H1 (cell line): ENCODE data around the gene THADA. TPM values are rescaled to one million over a fixed set of nuclear protein-coding genes. Genes with fewer than 3 reads are reported as not detected.

Experiments used
- CTCF ChIA-PET: fragments of 300-600 bp; sonication (Branson Sonifier 250); formaldehyde crosslinking; loops from one replicate; lab custom pipeline; 2021; ENCODE audit not compliant: partially characterized antibody; lab: Charles Lee
- POLR2A ChIA-PET: fragments of 300-600 bp; sonication (Branson Sonifier 250); formaldehyde crosslinking; loops from one replicate; lab custom pipeline; 2021; ENCODE audit warnings: inconsistent platforms; ENCODE audit not compliant: partially characterized antibody; lab: Charles Lee
- DNase-seq, 2 experiments: peaks; one replicate each; pipeline versions ENCODE4 v3.0.0 to v3.0.0-alpha.2; 2010 to 2022; ENCODE audit warnings: low spot score in 2 of 2, low read depth in 1 of 2, mixed read lengths in 1 of 2
- FAIRE-seq: peaks from 2 replicates; lab custom pipeline; 2011; peaks lifted over from hg19 to GRCh38; lab: Jason Lieb, UNC
- H2AFZ ChIP-seq: 2 replicates; pipeline ENCODE4 v1.8.1; 2012; ENCODE audit warnings: low read length, inconsistent platforms
- H2AK5ac ChIP-seq: 2 replicates; pipeline ENCODE4 v1.6.1; 2013; ENCODE audit warnings: low read depth, low read length
- H2BK120ac ChIP-seq: replicated peaks from 2 replicates; pipeline ENCODE3; 2013; ENCODE audit warnings: low read depth, low read length, inconsistent platforms
- H2BK12ac ChIP-seq: 2 replicates; pipeline ENCODE4 v1.6.1; 2013; ENCODE audit warnings: low read depth, low read length
- H2BK15ac ChIP-seq: 2 replicates; pipeline ENCODE4 v1.6.1; 2013; ENCODE audit warnings: low read length
- H2BK20ac ChIP-seq: 2 replicates; pipeline ENCODE4 v1.6.1; 2013; ENCODE audit warnings: low read length
- H2BK5ac ChIP-seq: 2 replicates; pipeline ENCODE4 v1.6.1; 2013; ENCODE audit warnings: low read depth, low read length
- H3K14ac ChIP-seq: 2 replicates; pipeline ENCODE4 v1.6.1; 2013; ENCODE audit warnings: inconsistent platforms; ENCODE audit not compliant: insufficient read length
- H3K18ac ChIP-seq: 2 replicates; pipeline ENCODE4 v1.6.1; 2013; ENCODE audit warnings: low read length; ENCODE audit errors: extremely low read depth
- H3K23ac ChIP-seq: 2 replicates; pipeline ENCODE4 v1.6.1; 2013; ENCODE audit warnings: inconsistent platforms; ENCODE audit not compliant: insufficient read length
- H3K23me2 ChIP-seq: 2 replicates; pipeline ENCODE4 v1.6.1; 2013; ENCODE audit warnings: low read depth, low read length
- H3K27ac ChIP-seq: 2 replicates; pipeline ENCODE4 v1.6.1; 2011; ENCODE audit warnings: low read depth, low read length, inconsistent platforms
- H3K27me3 ChIP-seq, 4 experiments: replicated peaks in 1 of 4; 1 replicate in 1 of 4; 2 replicates in 3 of 4; pipeline versions ENCODE4 v1.6.1 to v1.8.1; 2011 to 2013; ENCODE audit warnings: low read length in 3 of 4, mild to moderate bottlenecking in 3 of 4, inconsistent platforms in 2 of 4, mixed read lengths in 2 of 4, moderate library complexity in 1 of 4; ENCODE audit not compliant: control insufficient read depth in 3 of 4, insufficient read depth in 3 of 4; ENCODE audit errors: extremely low read depth in 1 of 4
- H3K36me3 ChIP-seq, 4 experiments: 2 replicates each; pipeline versions ENCODE4 v1.6.1 to v1.8.1; 2011 to 2013; ENCODE audit warnings: mild to moderate bottlenecking in 4 of 4, low read length in 3 of 4, moderate library complexity in 2 of 4, control low read depth in 1 of 4, inconsistent platforms in 1 of 4; ENCODE audit not compliant: insufficient read depth in 4 of 4, control insufficient read depth in 2 of 4
- H3K4ac ChIP-seq: replicated peaks from 2 replicates; pipeline ENCODE3; 2013; ENCODE audit warnings: low read length, low read depth, mixed read lengths, inconsistent platforms; ENCODE audit not compliant: insufficient read length
- H3K4me1 ChIP-seq, 4 experiments: replicated peaks in 1 of 4; 1 replicate in 1 of 4; 2 replicates in 3 of 4; pipeline versions ENCODE4 v1.6.1 to v1.8.1; 2011 to 2013; ENCODE audit warnings: low read length in 3 of 4, inconsistent platforms in 2 of 4, mixed read lengths in 1 of 4; ENCODE audit not compliant: insufficient read depth in 4 of 4, control insufficient read depth in 3 of 4
- H3K4me2 ChIP-seq, 2 experiments: 2 replicates each; pipeline versions ENCODE4 v1.6.1 to v1.8.1; 2011 to 2013; ENCODE audit warnings: low read depth in 2 of 2, low read length in 2 of 2, control low read depth in 1 of 2, inconsistent platforms in 1 of 2, mild to moderate bottlenecking in 1 of 2; ENCODE audit not compliant: insufficient read depth in 1 of 2
- H3K4me3 ChIP-seq, 4 experiments: fragments of 200-600, 300-600 bp in 1 of 4; sonication (generic), shearing (Covaris generic), sonication (Bioruptor Twin) in 1 of 4; 2 replicates each; pipeline versions ENCODE4 v1.5.1 to v1.8.1; 2011 to 2016; ENCODE audit warnings: low read length in 4 of 4, low read depth in 3 of 4, control low read depth in 2 of 4, inconsistent platforms in 2 of 4, mild to moderate bottlenecking in 2 of 4, mixed read lengths in 1 of 4, moderate library complexity in 1 of 4; ENCODE audit not compliant: insufficient read depth in 2 of 4; ENCODE audit errors: extremely low read depth in 1 of 4
- H3K56ac ChIP-seq: replicated peaks from 2 replicates; pipeline ENCODE3; 2013; ENCODE audit warnings: low read depth, mild to moderate bottlenecking, mixed read lengths, low read length, inconsistent platforms; ENCODE audit not compliant: insufficient read length
- H3K79me1 ChIP-seq: 2 replicates; pipeline ENCODE4 v1.6.1; 2013; ENCODE audit warnings: low read depth, low read length, control low read depth
- H3K79me2 ChIP-seq, 2 experiments: 2 replicates each; pipeline versions ENCODE4 v1.6.1 to v1.8.1; 2012 to 2013; ENCODE audit warnings: low read length in 2 of 2, mild to moderate bottlenecking in 2 of 2, inconsistent platforms in 1 of 2; ENCODE audit not compliant: insufficient read depth in 2 of 2, control insufficient read depth in 1 of 2
- H3K9ac ChIP-seq, 4 experiments: replicated peaks in 1 of 4; 1 replicate in 1 of 4; 2 replicates in 3 of 4; pipeline versions ENCODE4 v1.6.1 to v1.8.1; 2011 to 2013; ENCODE audit warnings: low read depth in 3 of 4, low read length in 3 of 4, control low read depth in 2 of 4, mild to moderate bottlenecking in 2 of 4, moderate library complexity in 2 of 4, inconsistent platforms in 1 of 4; ENCODE audit errors: extremely low read depth in 1 of 4
- H3K9me3 ChIP-seq, 2 experiments: 2 replicates each; pipeline versions ENCODE4 v1.6.1 to v1.8.1; 2012 to 2013; ENCODE audit warnings: mild to moderate bottlenecking in 2 of 2, moderate library complexity in 2 of 2, control low read depth in 1 of 2, inconsistent platforms in 1 of 2, low read depth in 1 of 2, low read length in 1 of 2, mixed read lengths in 1 of 2; ENCODE audit not compliant: insufficient read depth in 2 of 2
- H4K20me1 ChIP-seq, 2 experiments: replicated peaks in 1 of 2; 2 replicates each; pipeline versions ENCODE3 to v1.8.1; 2011 to 2013; ENCODE audit warnings: inconsistent platforms in 2 of 2, low read length in 2 of 2, mild to moderate bottlenecking in 1 of 2; ENCODE audit not compliant: insufficient read depth in 2 of 2, control insufficient read depth in 1 of 2
- H4K5ac ChIP-seq: 2 replicates; pipeline ENCODE4 v1.6.1; 2013; ENCODE audit warnings: low read length, low read depth, mixed read lengths, inconsistent platforms; ENCODE audit not compliant: insufficient read length
- H4K8ac ChIP-seq: 2 replicates; pipeline ENCODE4 v1.8.0; 2013; ENCODE audit warnings: mild to moderate bottlenecking, moderate library complexity, low read length, inconsistent platforms; ENCODE audit not compliant: insufficient read depth; ENCODE audit errors: extremely low read depth
- H4K91ac ChIP-seq: replicated peaks from 2 replicates; pipeline ENCODE3; 2013; ENCODE audit warnings: low read length, mixed read lengths, inconsistent platforms; ENCODE audit not compliant: insufficient read length
- CBX8 ChIP-seq: fragments of 300-800, 300-1000 bp; sonication (generic); IDR thresholded peaks from 2 replicates; pipeline ENCODE4 v1.7.1; 2016; ENCODE audit warnings: low read depth, low read length, borderline replicate concordance
- E2F6 ChIP-seq: IDR thresholded peaks from 2 replicates; pipeline ENCODE4 v1.6.1; 2012; ENCODE audit warnings: inconsistent platforms
- EP300 ChIP-seq, 2 experiments: IDR thresholded peaks; 1 replicate in 1 of 2; 2 replicates in 1 of 2; pipeline ENCODE4 v1.6.1; 2011 to 2012; ENCODE audit warnings: low read depth in 2 of 2, low read length in 2 of 2, mild to moderate bottlenecking in 2 of 2, borderline replicate concordance in 1 of 2, inconsistent platforms in 1 of 2, moderate library complexity in 1 of 2
- GTF2F1 ChIP-seq: IDR thresholded peaks from 2 replicates; pipeline ENCODE4 v1.6.1; 2012; ENCODE audit warnings: low read depth, low read length, improper control_type of control experiment, borderline replicate concordance
- JUND ChIP-seq: IDR thresholded peaks from 2 replicates; pipeline ENCODE4 v1.6.1; 2011; ENCODE audit warnings: mild to moderate bottlenecking, improper control_type of control experiment, low read length
- KDM5A ChIP-seq: fragments of 200-600 bp; IDR thresholded peaks from 2 replicates; pipeline ENCODE4 v1.7.1; 2012; ENCODE audit warnings: mild to moderate bottlenecking, low read length, inconsistent platforms, mixed read lengths
- NANOG ChIP-seq: IDR thresholded peaks from 2 replicates; pipeline ENCODE4 v1.6.1; 2011; ENCODE audit warnings: low read length, low read depth, mild to moderate bottlenecking, inconsistent platforms; ENCODE audit not compliant: insufficient read depth, poor library complexity, severe bottlenecking
- TAF1 ChIP-seq: IDR thresholded peaks from 2 replicates; pipeline ENCODE4 v1.6.1; 2011; ENCODE audit warnings: mild to moderate bottlenecking, low read depth, low read length
- WGBS, 2 experiments: shearing (Covaris generic) in 1 of 2; methylation state at CpG; one replicate each; pipeline versions ENCODE4 v1.1.6 to v1.1.7; 2013 to 2015; ENCODE audit warnings: low lambda C conversion rate in 2 of 2, mixed read lengths in 2 of 2, inconsistent platforms in 1 of 2, low coverage in 1 of 2, missing lambda C conversion rate in 1 of 2; ENCODE audit not compliant: insufficient replicate concordance in 2 of 2, insufficient coverage in 1 of 2, insufficient read length in 1 of 2; ENCODE audit errors: extremely low coverage in 1 of 2, missing lambda C conversion rate in 1 of 2; 5-methylcytosine and 5-hydroxymethylcytosine counted together
- polyA plus RNA-seq, 7 experiments: library from polyadenylated mRNA; depleted of rRNA in 3 of 7; stranded (reverse) in 5 of 7; unstranded in 2 of 7; fragments of >200 nt in 5 of 7; fragments of 200-250 nt in 2 of 7; gene quantifications; 1 replicate in 5 of 7; 2 replicates in 1 of 7; 4 replicates in 1 of 7; pipeline versions ENCODE4 v1.2.1 to v1.2.3, GENCODE V29; 2011 to 2013; ENCODE audit warnings: missing spikeins in 2 of 7, mixed read lengths in 2 of 7
- total RNA-seq: library from RNA; stranded (reverse); fragmentation: NEBNext Ultra II Directional; extraction: Animal tissue kit (Norgen Biotek cat#: 25700); gene quantifications from 2 replicates; pipeline ENCODE4 v1.2.1, GENCODE V29; 2021
- TF ChIP-seq, protein P1 (sequence below), 3 experiments: IDR thresholded peaks; 1 replicate in 2 of 3; 2 replicates in 1 of 3; pipeline versions ENCODE4 v1.5.1 to v1.6.1; 2011; ENCODE audit warnings: low read length in 3 of 3, mild to moderate bottlenecking in 3 of 3, inconsistent platforms in 2 of 3, low read depth in 1 of 3, moderate library complexity in 1 of 3; ENCODE audit not compliant: insufficient read depth in 1 of 3; ENCODE audit errors: control extremely low read depth in 1 of 3

Gene THADA
- total and polyA plus RNA-seq, 2 of the 8 experiments (the other 6 are each of a cell fraction or from before 2014, with no cell fraction given), result 22.4 to 26.8 TPM

DNA sequence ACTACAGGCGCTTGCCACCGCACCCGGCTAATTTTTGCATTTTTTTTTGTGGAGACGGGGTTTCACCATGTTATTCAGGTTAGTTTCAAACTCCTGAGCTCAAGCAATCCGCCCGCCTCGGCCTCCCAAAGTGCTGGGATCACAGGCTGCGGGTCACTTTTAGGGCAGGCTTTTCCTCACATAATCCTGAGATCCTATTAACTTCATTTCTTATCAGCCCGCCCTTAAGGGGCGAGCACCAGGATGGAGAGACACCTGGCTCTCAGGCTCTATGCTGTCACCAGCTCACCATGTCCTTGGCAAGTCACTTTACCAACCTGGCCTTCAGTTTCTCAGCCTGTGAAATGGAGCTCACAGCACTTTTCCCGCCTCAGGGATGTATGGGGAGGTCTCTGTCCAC is 392.5 kb downstream of the THADA start:
- H3K79me1 ChIP-seq, result no peaks in the 10 kb centered on the region
- no peaks in the 10 kb centered on the region; the same call in 1 of the 2 replicates for H3K23me2 ChIP-seq
- no peaks in the 10 kb centered on the region for H4K20me1 ChIP-seq
- no peak overlapping the region for H4K5ac ChIP-seq
- no peak overlapping the region for H4K91ac ChIP-seq
- H3K9me3 ChIP-seq, result no peaks in the 10 kb centered on the region
- H3K79me2 ChIP-seq, result no peaks in the 10 kb centered on the region
- no peak overlapping the region for H2AK5ac ChIP-seq
- H3K9ac ChIP-seq, result no peak overlapping the region
- no peak overlapping the region for H3K23ac ChIP-seq
- H2BK12ac ChIP-seq, result 0 out of 2 replicates have a peak overlapping the region, but pooled peaks have one; percentile 17
- H3K18ac ChIP-seq, result no peak overlapping the region
- H3K4me1 ChIP-seq, result peaks cover 4 to 12% (median 7%) of the 10 kb centered on the region in 4 experiments
- no peak for FAIRE-seq
- no peak overlapping the region for H3K56ac ChIP-seq
- no peak overlapping the region for H3K27ac ChIP-seq
- WGBS, 2 experiments, result 91% methylated on average over 11 of the region's 11 CpGs; no CpG with 5 or more reads in 1 of the 2 experiments
- no peak for DNase-seq
- H3K36me3 ChIP-seq, result no peaks in the 10 kb centered on the region
- no peak overlapping the region for H2BK20ac ChIP-seq
- H3K4ac ChIP-seq, result peak overlapping the region; percentile 45
- no peak overlapping the region for H3K14ac ChIP-seq
- CTCF ChIA-PET, result interaction anchor here (0.5 to 3.4 kb wide), 13 partner anchors 9 to 277 kb away, joined by 3 to 20 read pairs (median 5); no protein-coding TSS in a partner anchor
- H3K4me2 ChIP-seq, result no peak overlapping the region
- H3K4me3 ChIP-seq, result no peak overlapping the region
- no peaks in the 10 kb centered on the region for H3K27me3 ChIP-seq
- H2BK15ac ChIP-seq, result 0 out of 2 replicates have a peak overlapping the region, but pooled peaks have one; percentile 61
- no peak overlapping the region for H2BK5ac ChIP-seq
- H4K8ac ChIP-seq, result 0 out of 2 replicates have a peak overlapping the region, but pooled peaks have one; percentile 16
- H2BK120ac ChIP-seq, result no peak overlapping the region
- H2AFZ ChIP-seq, result no peak overlapping the region
- POLR2A ChIA-PET, result interaction anchor here (0.6 to 2.0 kb wide), 5 partner anchors 11 to 544 kb away, joined by 3 to 5 read pairs (median 3); no protein-coding TSS in a partner anchor
- TF ChIP-seq GTF2F1 (no peak), NANOG (no peak), CBX8 (no peak), EP300 (IDR thresholded peaks at IDR 0.05; ENCODE audit: borderline replicate concordance in 1 of 2, low read depth in 2 of 2, low read length in 2 of 2) (no peak), E2F6 (no peak), JUND (no peak), KDM5A (no peak), TAF1 (no peak)
- TF ChIP-seq, protein P1, sequence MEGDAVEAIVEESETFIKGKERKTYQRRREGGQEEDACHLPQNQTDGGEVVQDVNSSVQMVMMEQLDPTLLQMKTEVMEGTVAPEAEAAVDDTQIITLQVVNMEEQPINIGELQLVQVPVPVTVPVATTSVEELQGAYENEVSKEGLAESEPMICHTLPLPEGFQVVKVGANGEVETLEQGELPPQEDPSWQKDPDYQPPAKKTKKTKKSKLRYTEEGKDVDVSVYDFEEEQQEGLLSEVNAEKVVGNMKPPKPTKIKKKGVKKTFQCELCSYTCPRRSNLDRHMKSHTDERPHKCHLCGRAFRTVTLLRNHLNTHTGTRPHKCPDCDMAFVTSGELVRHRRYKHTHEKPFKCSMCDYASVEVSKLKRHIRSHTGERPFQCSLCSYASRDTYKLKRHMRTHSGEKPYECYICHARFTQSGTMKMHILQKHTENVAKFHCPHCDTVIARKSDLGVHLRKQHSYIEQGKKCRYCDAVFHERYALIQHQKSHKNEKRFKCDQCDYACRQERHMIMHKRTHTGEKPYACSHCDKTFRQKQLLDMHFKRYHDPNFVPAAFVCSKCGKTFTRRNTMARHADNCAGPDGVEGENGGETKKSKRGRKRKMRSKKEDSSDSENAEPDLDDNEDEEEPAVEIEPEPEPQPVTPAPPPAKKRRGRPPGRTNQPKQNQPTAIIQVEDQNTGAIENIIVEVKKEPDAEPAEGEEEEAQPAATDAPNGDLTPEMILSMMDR (IDR thresholded peaks at IDR 0.05; ENCODE audit: control extremely low read depth in 1 of 3, insufficient read depth in 1 of 3, low read depth in 1 of 3, low read length in 3 of 3), result no peak
